ENCODE results near the gene RFX8.

RFX8 gene

GRCh38 chr2:101410114-101410513 is 64.8 kb downstream of the RFX8 start:
- no peak for DNase-seq (ENCODE audit: low spot score)

- DNase-seq (ENCODE audit: low spot score), result no peak
Observed at GRCh38 chr2:101409699-101410098, 65.2 kb downstream of the RFX8 start.

GRCh38 chr2:101408925-101409324 is 66.0 kb downstream of the RFX8 start:
- no peak for DNase-seq (ENCODE audit: low spot score)

- DNase-seq (ENCODE audit: low spot score), result no peak
Observed at GRCh38 chr2:101405351-101405899, 69.5 kb downstream of the RFX8 start.

- no peak for DNase-seq (ENCODE audit: low spot score)
Observed at GRCh38 chr2:101403745-101404144, 71.2 kb downstream of the RFX8 start.

- no peak for DNase-seq (ENCODE audit: low spot score)
Observed at GRCh38 chr2:101402630-101403029, 72.3 kb downstream of the RFX8 start.

- no peak for DNase-seq (ENCODE audit: low spot score)
Observed at GRCh38 chr2:101401906-101402305, 73.0 kb downstream of the RFX8 start.

GRCh38 chr2:101401326-101401665 is 73.6 kb downstream of the RFX8 start:
- DNase-seq (ENCODE audit: low spot score), result no peak

- no peak for DNase-seq (ENCODE audit: low spot score)
Observed at GRCh38 chr2:101400506-101401325, 74.2 kb downstream of the RFX8 start.

- DNase-seq (ENCODE audit: low spot score), result no peak
Observed at GRCh38 chr2:101400048-101400447, 74.9 kb downstream of the RFX8 start.

- no peak for DNase-seq (ENCODE audit: low spot score)
Observed at GRCh38 chr2:101399021-101399799, 75.7 kb downstream of the RFX8 start.

- DNase-seq (ENCODE audit: low spot score), result no peak
Observed at GRCh38 chr2:101398116-101398821, 76.6 kb downstream of the RFX8 start.

- no peak for DNase-seq (ENCODE audit: low spot score)
Observed at GRCh38 chr2:101396316-101396717, 78.6 kb downstream of the RFX8 start.

GRCh38 chr2:101395545-101396315 is 79.2 kb downstream of the RFX8 start:
- no peak for DNase-seq (ENCODE audit: low spot score)

- DNase-seq (ENCODE audit: low spot score), result no peak
Observed at GRCh38 chr2:101388232-101388631, 86.7 kb downstream of the RFX8 start.

- peak; percentile 88 for DNase-seq (ENCODE audit: low spot score)
Observed at GRCh38 chr2:101387151-101387834, 87.6 kb downstream of the RFX8 start, which contains the start of gene CREG2. CREG2 (minus strand) TSS chr2:101387503; CDS start chr2:101387457, 46 bp downstream.

- DNase-seq (ENCODE audit: low spot score), result peak; percentile 29
Observed at GRCh38 chr2:101386599-101387150, 88.2 kb downstream of the RFX8 start.

- DNase-seq (ENCODE audit: low spot score), result no peak
Observed at GRCh38 chr2:101383016-101383541, 91.8 kb downstream of the RFX8 start.

GRCh38 chr2:101382442-101382841 is 92.5 kb downstream of the RFX8 start:
- DNase-seq (ENCODE audit: low spot score), result no peak

- DNase-seq (ENCODE audit: low spot score), result no peak
Observed at GRCh38 chr2:101380376-101380775, 94.5 kb downstream of the RFX8 start.
